ENCODE results near the gene JOSD1. TPM values are rescaled to one million over a fixed set of nuclear protein-coding genes. Genes with fewer than 3 reads are reported as not detected.

The JOSD1 gene
- total RNA-seq, 1 donor from 2014 or later: 52.1 TPM

GRCh38 chr22:38742176-38742942, 41.6 kb upstream of the JOSD1 start:
- no peaks in the 10 kb centered on the region for H3K27me3 ChIP-seq
- no peaks in the 10 kb centered on the region for H3K9me3 ChIP-seq
- no peaks in the 10 kb centered on the region for H3K4me1 ChIP-seq
- H3K27ac ChIP-seq: no peak overlapping the region
- ATAC-seq (no peak), DNase-seq (no peak)
- H3K36me3 ChIP-seq: peaks cover 100% of the 10 kb centered on the region
- TF ChIP-seq, protein P1, sequence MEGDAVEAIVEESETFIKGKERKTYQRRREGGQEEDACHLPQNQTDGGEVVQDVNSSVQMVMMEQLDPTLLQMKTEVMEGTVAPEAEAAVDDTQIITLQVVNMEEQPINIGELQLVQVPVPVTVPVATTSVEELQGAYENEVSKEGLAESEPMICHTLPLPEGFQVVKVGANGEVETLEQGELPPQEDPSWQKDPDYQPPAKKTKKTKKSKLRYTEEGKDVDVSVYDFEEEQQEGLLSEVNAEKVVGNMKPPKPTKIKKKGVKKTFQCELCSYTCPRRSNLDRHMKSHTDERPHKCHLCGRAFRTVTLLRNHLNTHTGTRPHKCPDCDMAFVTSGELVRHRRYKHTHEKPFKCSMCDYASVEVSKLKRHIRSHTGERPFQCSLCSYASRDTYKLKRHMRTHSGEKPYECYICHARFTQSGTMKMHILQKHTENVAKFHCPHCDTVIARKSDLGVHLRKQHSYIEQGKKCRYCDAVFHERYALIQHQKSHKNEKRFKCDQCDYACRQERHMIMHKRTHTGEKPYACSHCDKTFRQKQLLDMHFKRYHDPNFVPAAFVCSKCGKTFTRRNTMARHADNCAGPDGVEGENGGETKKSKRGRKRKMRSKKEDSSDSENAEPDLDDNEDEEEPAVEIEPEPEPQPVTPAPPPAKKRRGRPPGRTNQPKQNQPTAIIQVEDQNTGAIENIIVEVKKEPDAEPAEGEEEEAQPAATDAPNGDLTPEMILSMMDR (IDR thresholded peaks at IDR 0.05): no peak
- no peak overlapping the region for H3K4me3 ChIP-seq
- intact Hi-C loops (cut with DNase I): no loop called here

GRCh38 chr22:38741576-38741975, 40.8 kb upstream of the JOSD1 start:
- no peak for DNase-seq
- intact Hi-C loops (cut with DNase I): no loop called here
- H3K27me3 ChIP-seq: no peaks in the 10 kb centered on the region
- H3K9me3 ChIP-seq: no peaks in the 10 kb centered on the region
- TF ChIP-seq, protein P1 (IDR thresholded peaks at IDR 0.05): no peak
- no peak overlapping the region for H3K4me3 ChIP-seq
- peaks cover 100% of the 10 kb centered on the region for H3K36me3 ChIP-seq
- no peaks in the 10 kb centered on the region for H3K4me1 ChIP-seq
- H3K27ac ChIP-seq: no peak overlapping the region
- ATAC-seq: no peak

DNA sequence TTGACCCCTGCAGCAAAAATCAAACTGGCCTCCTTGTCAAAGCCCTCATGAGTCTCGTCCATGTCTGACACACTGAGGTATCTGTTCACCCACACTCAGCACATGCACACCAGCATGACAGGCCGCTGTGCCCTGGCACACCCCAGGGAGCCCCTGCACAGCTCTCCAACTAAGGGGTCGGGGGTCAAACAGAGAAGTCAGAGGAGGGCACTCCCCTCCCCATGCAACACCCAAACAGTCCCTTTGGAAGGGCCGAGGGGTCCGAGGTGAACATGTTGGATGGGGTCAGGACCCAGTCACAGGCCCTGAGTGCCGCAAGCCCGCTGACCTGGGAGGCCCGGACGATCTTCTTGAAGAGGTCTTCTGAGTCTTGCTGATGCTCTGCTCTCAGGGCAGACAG, 40.4 kb upstream of the JOSD1 start:
- no peak for ATAC-seq
- no peaks in the 10 kb centered on the region for H3K9me3 ChIP-seq
- H3K36me3 ChIP-seq: peaks cover 100% of the 10 kb centered on the region
- H3K4me3 ChIP-seq: no peak overlapping the region
- no peak for DNase-seq
- no peaks in the 10 kb centered on the region for H3K27me3 ChIP-seq
- no peaks in the 10 kb centered on the region for H3K4me1 ChIP-seq
- H3K27ac ChIP-seq: no peak overlapping the region
- TF ChIP-seq, protein P1 (IDR thresholded peaks at IDR 0.05): no peak
- intact Hi-C loops (cut with DNase I): no loop called here

DNA sequence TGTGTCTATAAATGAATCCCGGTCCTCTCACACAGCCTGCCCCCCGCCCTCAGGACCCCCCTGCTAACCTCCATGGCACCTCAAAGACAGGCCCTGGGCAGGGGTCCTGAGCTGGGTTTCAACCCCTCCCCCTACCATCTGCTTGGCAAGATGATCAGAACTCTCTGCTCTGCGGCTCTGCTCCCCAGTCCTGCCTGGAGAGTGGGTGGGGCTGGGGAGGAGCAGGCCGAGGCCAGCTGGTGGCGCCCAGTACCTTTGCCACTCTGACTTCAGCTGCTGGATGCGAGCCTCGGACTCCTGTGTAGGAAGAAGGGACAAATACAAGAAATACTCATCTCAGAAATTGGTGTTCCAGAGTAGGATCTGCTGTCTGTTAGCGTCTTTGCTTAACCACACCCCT, 40.0 kb upstream of the JOSD1 start:
- H3K27ac ChIP-seq: no peak overlapping the region
- no peak for ATAC-seq
- no peak overlapping the region for H3K4me3 ChIP-seq
- intact Hi-C loops (cut with DNase I): no loop called here
- H3K4me1 ChIP-seq: no peaks in the 10 kb centered on the region
- peaks cover 100% of the 10 kb centered on the region for H3K36me3 ChIP-seq
- H3K9me3 ChIP-seq: no peaks in the 10 kb centered on the region
- H3K27me3 ChIP-seq: no peaks in the 10 kb centered on the region
- TF ChIP-seq, protein P1 (IDR thresholded peaks at IDR 0.05): no peak
- no peak for DNase-seq

GRCh38 chr22:38740116-38740723, 39.5 kb upstream of the JOSD1 start:
- Histone ChIP-seq H3K9me3 (no peaks in the 10 kb centered on the region), H3K4me1 (no peaks in the 10 kb centered on the region), H3K27ac (no peak overlapping the region), H3K36me3 (peaks cover 100% of the 10 kb centered on the region), H3K4me3 (no peak overlapping the region), H3K27me3 (no peaks in the 10 kb centered on the region)
- DNase-seq: no peak
- intact Hi-C loops (cut with DNase I): no loop called here
- ATAC-seq: no peak
- TF ChIP-seq, protein P1 (IDR thresholded peaks at IDR 0.05): no peak

Data from upper lobe of right lung (tissue), 1 donor.